Peyer's patch (tissue), 4 donors: ENCODE measurements around the gene EPB41L3.

ENCODE experiments used
- POLR2A ChIP-seq, 2 donors: fragments of 450-650 bp; IDR thresholded peaks; one replicate each; pipeline ENCODE4 v1.5.1; 2017; ENCODE audit warnings: antibody characterized with exemption in 2 of 2, mild to moderate bottlenecking in 2 of 2, moderate library complexity in 2 of 2
- TF ChIP-seq, protein P1 (sequence below), 6 experiments: fragments of 450-650 bp in 4 of 6; fragments of 200-600 bp in 2 of 6; sonication (generic) in 1 of 6; IDR thresholded peaks; one replicate each; pipeline ENCODE4 v1.5.1; 2017 to 2019; ENCODE audit warnings: antibody characterized with exemption in 6 of 6, mild to moderate bottlenecking in 3 of 6, moderate library complexity in 1 of 6

DNA sequence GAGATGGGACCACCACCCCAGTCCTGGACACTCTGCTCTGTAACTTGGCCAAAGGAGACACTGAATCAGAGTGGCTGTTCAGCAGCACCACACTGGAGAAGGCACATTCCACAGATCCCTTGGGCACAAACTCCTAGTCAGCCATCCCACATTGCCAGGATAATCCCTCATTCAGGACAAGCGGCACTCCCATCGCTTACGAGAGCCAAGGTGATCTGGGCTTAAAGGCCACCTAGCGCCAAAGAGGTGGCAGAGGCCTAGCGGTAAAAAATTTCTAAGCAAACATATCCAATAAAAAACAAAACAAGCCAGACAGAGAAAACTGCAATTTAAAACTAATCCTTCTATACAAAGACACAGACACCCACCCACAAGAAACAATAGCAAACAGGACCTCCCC is 62.2 kb downstream of the EPB41L3 start:
- TF ChIP-seq, protein P1, sequence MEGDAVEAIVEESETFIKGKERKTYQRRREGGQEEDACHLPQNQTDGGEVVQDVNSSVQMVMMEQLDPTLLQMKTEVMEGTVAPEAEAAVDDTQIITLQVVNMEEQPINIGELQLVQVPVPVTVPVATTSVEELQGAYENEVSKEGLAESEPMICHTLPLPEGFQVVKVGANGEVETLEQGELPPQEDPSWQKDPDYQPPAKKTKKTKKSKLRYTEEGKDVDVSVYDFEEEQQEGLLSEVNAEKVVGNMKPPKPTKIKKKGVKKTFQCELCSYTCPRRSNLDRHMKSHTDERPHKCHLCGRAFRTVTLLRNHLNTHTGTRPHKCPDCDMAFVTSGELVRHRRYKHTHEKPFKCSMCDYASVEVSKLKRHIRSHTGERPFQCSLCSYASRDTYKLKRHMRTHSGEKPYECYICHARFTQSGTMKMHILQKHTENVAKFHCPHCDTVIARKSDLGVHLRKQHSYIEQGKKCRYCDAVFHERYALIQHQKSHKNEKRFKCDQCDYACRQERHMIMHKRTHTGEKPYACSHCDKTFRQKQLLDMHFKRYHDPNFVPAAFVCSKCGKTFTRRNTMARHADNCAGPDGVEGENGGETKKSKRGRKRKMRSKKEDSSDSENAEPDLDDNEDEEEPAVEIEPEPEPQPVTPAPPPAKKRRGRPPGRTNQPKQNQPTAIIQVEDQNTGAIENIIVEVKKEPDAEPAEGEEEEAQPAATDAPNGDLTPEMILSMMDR (IDR thresholded peaks at IDR 0.05) = no peak
- no peak for TF ChIP-seq POLR2A (IDR thresholded peaks at IDR 0.05)
